HepG2 (cell line): ENCODE data around the gene UBC. TPM values are rescaled to one million over a fixed set of nuclear protein-coding genes. Genes with fewer than 3 reads are reported as not detected.

Experiments
- BCL6 ChIP-seq: IDR thresholded peaks from 2 replicates; pipeline ENCODE4 v1.6.1; 2016; ENCODE audit warnings: missing genetic modification reagents, missing compliant biosample characterization
- CC2D1A ChIP-seq: sonication (generic); formaldehyde crosslinking; IDR thresholded peaks from 2 replicates; pipeline ENCODE4 v1.8.1; 2023; ENCODE audit warnings: mild to moderate bottlenecking, missing genetic modification reagents
- FOXA1 ChIP-seq, 2 experiments: fragments of 450-650 bp in 1 of 2; sonication (generic) in 1 of 2; formaldehyde crosslinking in 1 of 2; IDR thresholded peaks; 2 replicates each; pipeline versions ENCODE4 v1.4.0 to v1.6.1; 2016 to 2020; ENCODE audit warnings: missing genetic modification reagents in 1 of 2
- GABPB1 ChIP-seq: IDR thresholded peaks from 2 replicates; pipeline ENCODE4 v1.6.1; 2016; ENCODE audit warnings: mild to moderate bottlenecking, missing genetic modification reagents, moderate library complexity, missing compliant biosample characterization
- GLI4 ChIP-seq: sonication (generic); formaldehyde crosslinking; IDR thresholded peaks from 2 replicates; pipeline ENCODE4 v1.5.1; 2020; ENCODE audit warnings: missing genetic modification reagents, mild to moderate bottlenecking, moderate library complexity, borderline replicate concordance
- GPN1 ChIP-seq: sonication (generic); formaldehyde crosslinking; IDR thresholded peaks from 2 replicates; pipeline ENCODE4 v1.5.1; 2020; ENCODE audit warnings: missing genetic modification reagents, borderline replicate concordance
- JUNB ChIP-seq: sonication (generic); formaldehyde crosslinking; IDR thresholded peaks from 2 replicates; pipeline ENCODE4 v1.8.0; 2022; ENCODE audit warnings: missing genetic modification reagents, mild to moderate bottlenecking, borderline replicate concordance
- KDM4B ChIP-seq: sonication (generic); formaldehyde crosslinking; IDR thresholded peaks from 2 replicates; pipeline ENCODE4 v1.4.0; 2020; ENCODE audit warnings: missing genetic modification reagents
- KLF16 ChIP-seq, 2 experiments: sonication (generic) in 1 of 2; formaldehyde crosslinking in 1 of 2; IDR thresholded peaks; 2 replicates each; pipeline versions ENCODE4 v1.6.1 to v1.8.0; 2016 to 2023; ENCODE audit warnings: missing genetic modification reagents in 2 of 2, missing compliant biosample characterization in 1 of 2
- MAFF ChIP-seq: IDR thresholded peaks from 2 replicates; pipeline ENCODE4 v1.6.1; 2011; ENCODE audit warnings: low read depth, low read length, improper control_type of control experiment
- MBD4 ChIP-seq: IDR thresholded peaks from 2 replicates; pipeline ENCODE4 v1.6.1; 2012; ENCODE audit warnings: low read length, inconsistent platforms, borderline replicate concordance
- MXD4 ChIP-seq: IDR thresholded peaks from 2 replicates; pipeline ENCODE4 v1.6.1; 2016; ENCODE audit warnings: mild to moderate bottlenecking, missing biosample characterization, missing genetic modification reagents
- NFKB2 ChIP-seq: sonication (generic); formaldehyde crosslinking; IDR thresholded peaks from 2 replicates; pipeline ENCODE4 v1.4.0; 2020; ENCODE audit warnings: missing genetic modification reagents, borderline replicate concordance
- TSC22D2 ChIP-seq: sonication (generic); formaldehyde crosslinking; IDR thresholded peaks from 2 replicates; pipeline ENCODE4 v1.5.1; 2020; ENCODE audit warnings: missing genetic modification reagents, mild to moderate bottlenecking, borderline replicate concordance
- ZMYM4 ChIP-seq: sonication (generic); formaldehyde crosslinking; IDR thresholded peaks from 2 replicates; pipeline ENCODE4 v1.8.1; 2023; ENCODE audit warnings: mild to moderate bottlenecking, missing genetic modification reagents
- ZNF296 ChIP-seq: sonication (generic); formaldehyde crosslinking; conservative IDR thresholded peaks from 2 replicates; pipeline ENCODE4 v1.5.0; 2020; ENCODE audit warnings: mild to moderate bottlenecking, missing genetic modification reagents
- ZNF451 ChIP-seq: sonication (generic); formaldehyde crosslinking; IDR thresholded peaks from 2 replicates; pipeline ENCODE4 v1.5.0; 2020; ENCODE audit warnings: mild to moderate bottlenecking, missing genetic modification reagents
- ZNF709 ChIP-seq: sonication (generic); formaldehyde crosslinking; IDR thresholded peaks from 2 replicates; pipeline ENCODE4 v1.5.0; 2020; ENCODE audit warnings: mild to moderate bottlenecking, missing genetic modification reagents
- ZNF878 ChIP-seq: sonication (generic); formaldehyde crosslinking; IDR thresholded peaks from 2 replicates; pipeline ENCODE4 v1.8.1; 2023; ENCODE audit warnings: mild to moderate bottlenecking, missing genetic modification reagents, moderate library complexity
- ZSCAN21 ChIP-seq: sonication (generic); formaldehyde crosslinking; IDR thresholded peaks from 2 replicates; pipeline ENCODE4 v1.8.0; 2022; ENCODE audit warnings: mild to moderate bottlenecking, missing genetic modification reagents, moderate library complexity, borderline replicate concordance
- polyA plus RNA-seq, 8 experiments: library from polyadenylated mRNA; depleted of rRNA in 3 of 8; stranded (reverse) in 7 of 8; unstranded in 1 of 8; fragments of >200 nt; fragmentation: Illumina TruSeq in 4 of 8; extraction: Trizol in 4 of 8; gene quantifications; 2 replicates each; pipeline versions ENCODE4 v1.2.1 to v1.2.3, GENCODE V29; 2011 to 2016; ENCODE audit warnings: low read depth in 4 of 8, missing spikeins in 1 of 8, mixed read lengths in 1 of 8; ENCODE audit not compliant: insufficient read depth in 1 of 8
- total RNA-seq, 5 experiments: library from RNA; depleted of rRNA; stranded (reverse); fragments of >200 nt; fragmentation: Illumina TruSeq; extraction: Trizol; gene quantifications; 2 replicates each; pipeline ENCODE4 v1.2.3, GENCODE V29; 2016; ENCODE audit warnings: low read depth in 1 of 5
- TF ChIP-seq, protein P1 (sequence below): sonication (generic); formaldehyde crosslinking; IDR thresholded peaks from 2 replicates; pipeline ENCODE4 v1.5.0; 2020; ENCODE audit warnings: mild to moderate bottlenecking, low read depth, missing genetic modification reagents, borderline replicate concordance
- TF ChIP-seq, protein P2 (sequence below): sonication (generic); formaldehyde crosslinking; IDR thresholded peaks from 2 replicates; pipeline ENCODE4 v1.5.0; 2020; ENCODE audit warnings: mild to moderate bottlenecking, missing genetic modification reagents, borderline replicate concordance

UBC gene
- total and polyA plus RNA-seq, 2 of the 13 experiments (the other 11 are each of a cell fraction or from before 2014, with no cell fraction given) = 805 to 1,432 TPM

DNA sequence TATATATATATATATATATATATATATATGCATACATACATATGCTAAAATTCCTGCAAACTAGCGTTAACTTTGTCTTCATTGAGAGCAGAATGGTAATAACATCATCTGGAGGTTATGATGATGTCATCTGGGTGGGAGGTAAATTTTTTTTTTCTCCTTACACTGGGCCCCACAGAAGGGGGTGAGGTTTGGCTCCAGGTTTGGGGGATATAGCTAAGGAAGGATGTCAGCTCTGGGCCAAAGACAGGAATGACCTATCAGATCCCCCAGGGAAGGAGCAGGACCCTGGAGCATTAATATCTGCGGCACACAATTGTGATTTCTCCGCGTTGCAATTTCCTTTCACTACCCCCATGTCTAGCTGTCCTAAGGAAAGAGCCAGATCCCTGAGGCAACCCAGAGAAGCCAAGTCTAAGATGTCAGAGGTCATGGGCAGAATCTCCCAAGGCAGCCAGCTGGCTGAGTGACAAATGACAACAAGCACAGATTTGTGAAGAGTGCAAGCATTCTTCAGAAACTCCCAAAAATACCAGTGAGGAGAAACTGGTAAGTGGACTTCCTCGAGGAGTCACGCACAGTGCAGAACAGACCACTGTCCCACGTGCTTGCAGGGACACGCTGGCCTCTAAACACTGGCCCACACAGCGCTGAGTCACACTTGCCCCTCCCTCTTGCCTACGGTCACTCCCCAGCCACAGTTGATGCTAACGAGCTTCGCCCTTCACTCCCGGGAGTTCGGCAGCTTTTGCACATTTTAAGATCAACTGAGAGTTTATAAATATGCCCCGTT lies 9.9 kb downstream of the UBC start (continued):
- TF ChIP-seq ZNF709 (CRISPR knock-in tag) (no peak), MBD4 (no peak), ZNF451 (CRISPR knock-in tag) (no peak), BCL6 (CRISPR knock-in tag) (peak; percentile 19; the same call in 1 of the 2 replicates), GABPB1 (CRISPR knock-in tag) (peak; percentile 40; the same call in 1 of the 2 replicates), ZSCAN21 (peak; percentile 80), TSC22D2 (CRISPR knock-in tag) (no peak), ZMYM4 (CRISPR knock-in tag) (peak; percentile 31; the same call in 1 of the 2 replicates), ZNF878 (peak; percentile 81; the same call in 1 of the 2 replicates), GLI4 (no peak), GPN1 (CRISPR knock-in tag) (no peak), KLF16 (CRISPR knock-in tag; IDR thresholded peaks at IDR 0.05) (peak in 1 of 2 experiments; percentile 71; a peak in 2 of 4 replicates), MXD4 (CRISPR knock-in tag) (peak; percentile 89), JUNB (no peak; the same call in 1 of the 2 replicates), NFKB2 (CRISPR knock-in tag) (peak; percentile 90; the same call in 1 of the 2 replicates), MAFF (no peak), FOXA1 (IDR thresholded peaks at IDR 0.05) (no peak), FOXA1 (CRISPR knock-in tag; IDR thresholded peaks at IDR 0.05) (peak; percentile 13; the same call in 1 of the 2 replicates), CC2D1A (CRISPR knock-in tag) (no peak), ZNF296 (CRISPR knock-in tag) (no peak), KDM4B (CRISPR knock-in tag) (no peak)
- TF ChIP-seq, protein P1, sequence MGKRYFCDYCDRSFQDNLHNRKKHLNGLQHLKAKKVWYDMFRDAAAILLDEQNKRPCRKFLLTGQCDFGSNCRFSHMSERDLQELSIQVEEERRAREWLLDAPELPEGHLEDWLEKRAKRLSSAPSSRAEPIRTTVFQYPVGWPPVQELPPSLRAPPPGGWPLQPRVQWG (CRISPR knock-in tag) = no peak
- TF ChIP-seq, protein P2, sequence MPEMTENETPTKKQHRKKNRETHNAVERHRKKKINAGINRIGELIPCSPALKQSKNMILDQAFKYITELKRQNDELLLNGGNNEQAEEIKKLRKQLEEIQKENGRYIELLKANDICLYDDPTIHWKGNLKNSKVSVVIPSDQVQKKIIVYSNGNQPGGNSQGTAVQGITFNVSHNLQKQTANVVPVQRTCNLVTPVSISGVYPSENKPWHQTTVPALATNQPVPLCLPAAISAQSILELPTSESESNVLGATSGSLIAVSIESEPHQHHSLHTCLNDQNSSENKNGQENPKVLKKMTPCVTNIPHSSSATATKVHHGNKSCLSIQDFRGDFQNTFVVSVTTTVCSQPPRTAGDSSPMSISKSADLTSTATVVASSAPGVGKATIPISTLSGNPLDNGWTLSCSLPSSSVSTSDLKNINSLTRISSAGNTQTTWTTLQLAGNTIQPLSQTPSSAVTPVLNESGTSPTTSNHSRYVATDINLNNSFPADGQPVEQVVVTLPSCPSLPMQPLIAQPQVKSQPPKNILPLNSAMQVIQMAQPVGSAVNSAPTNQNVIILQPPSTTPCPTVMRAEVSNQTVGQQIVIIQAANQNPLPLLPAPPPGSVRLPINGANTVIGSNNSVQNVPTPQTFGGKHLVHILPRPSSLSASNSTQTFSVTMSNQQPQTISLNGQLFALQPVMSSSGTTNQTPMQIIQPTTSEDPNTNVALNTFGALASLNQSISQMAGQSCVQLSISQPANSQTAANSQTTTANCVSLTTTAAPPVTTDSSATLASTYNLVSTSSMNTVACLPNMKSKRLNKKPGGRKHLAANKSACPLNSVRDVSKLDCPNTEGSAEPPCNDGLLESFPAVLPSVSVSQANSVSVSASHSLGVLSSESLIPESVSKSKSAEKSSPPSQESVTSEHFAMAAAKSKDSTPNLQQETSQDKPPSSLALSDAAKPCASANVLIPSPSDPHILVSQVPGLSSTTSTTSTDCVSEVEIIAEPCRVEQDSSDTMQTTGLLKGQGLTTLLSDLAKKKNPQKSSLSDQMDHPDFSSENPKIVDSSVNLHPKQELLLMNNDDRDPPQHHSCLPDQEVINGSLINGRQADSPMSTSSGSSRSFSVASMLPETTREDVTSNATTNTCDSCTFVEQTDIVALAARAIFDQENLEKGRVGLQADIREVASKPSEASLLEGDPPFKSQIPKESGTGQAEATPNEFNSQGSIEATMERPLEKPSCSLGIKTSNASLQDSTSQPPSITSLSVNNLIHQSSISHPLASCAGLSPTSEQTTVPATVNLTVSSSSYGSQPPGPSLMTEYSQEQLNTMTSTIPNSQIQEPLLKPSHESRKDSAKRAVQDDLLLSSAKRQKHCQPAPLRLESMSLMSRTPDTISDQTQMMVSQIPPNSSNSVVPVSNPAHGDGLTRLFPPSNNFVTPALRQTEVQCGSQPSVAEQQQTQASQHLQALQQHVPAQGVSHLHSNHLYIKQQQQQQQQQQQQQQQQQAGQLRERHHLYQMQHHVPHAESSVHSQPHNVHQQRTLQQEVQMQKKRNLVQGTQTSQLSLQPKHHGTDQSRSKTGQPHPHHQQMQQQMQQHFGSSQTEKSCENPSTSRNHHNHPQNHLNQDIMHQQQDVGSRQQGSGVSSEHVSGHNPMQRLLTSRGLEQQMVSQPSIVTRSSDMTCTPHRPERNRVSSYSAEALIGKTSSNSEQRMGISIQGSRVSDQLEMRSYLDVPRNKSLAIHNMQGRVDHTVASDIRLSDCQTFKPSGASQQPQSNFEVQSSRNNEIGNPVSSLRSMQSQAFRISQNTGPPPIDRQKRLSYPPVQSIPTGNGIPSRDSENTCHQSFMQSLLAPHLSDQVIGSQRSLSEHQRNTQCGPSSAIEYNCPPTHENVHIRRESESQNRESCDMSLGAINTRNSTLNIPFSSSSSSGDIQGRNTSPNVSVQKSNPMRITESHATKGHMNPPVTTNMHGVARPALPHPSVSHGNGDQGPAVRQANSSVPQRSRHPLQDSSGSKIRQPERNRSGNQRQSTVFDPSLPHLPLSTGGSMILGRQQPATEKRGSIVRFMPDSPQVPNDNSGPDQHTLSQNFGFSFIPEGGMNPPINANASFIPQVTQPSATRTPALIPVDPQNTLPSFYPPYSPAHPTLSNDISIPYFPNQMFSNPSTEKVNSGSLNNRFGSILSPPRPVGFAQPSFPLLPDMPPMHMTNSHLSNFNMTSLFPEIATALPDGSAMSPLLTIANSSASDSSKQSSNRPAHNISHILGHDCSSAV (CRISPR knock-in tag) = no peak
